Measurements from ENCODE around the gene ANKLE2.

- TF ChIP-seq POLR2A (IDR thresholded peaks at IDR 0.05; ENCODE audit: low read length) (no peak), GATA1 (IDR thresholded peaks at IDR 0.05; ENCODE audit: low read depth, low read length) (no peak)
These were observed 45.9 kb upstream of the ANKLE2 start for GRCh38 chr12:132807295-132808092.

All from erythroblast (primary cell).